ENCODE data around the gene GIT2. TPM values are rescaled to one million over a fixed set of nuclear protein-coding genes. Genes with fewer than 3 reads are reported as not detected.
A peak's percentile ranks its signal among the peaks of the same experiment; 100 is the strongest.
"Not testable (repeated sequence)": the region's sequence is repeated elsewhere in the genome, so short reads cannot be mapped to it uniquely, and the experiment has no call there.

The GIT2 gene
- polyA plus RNA-seq, 10 donors: 33.6 to 70.1 (median 49.0) TPM

DNA sequence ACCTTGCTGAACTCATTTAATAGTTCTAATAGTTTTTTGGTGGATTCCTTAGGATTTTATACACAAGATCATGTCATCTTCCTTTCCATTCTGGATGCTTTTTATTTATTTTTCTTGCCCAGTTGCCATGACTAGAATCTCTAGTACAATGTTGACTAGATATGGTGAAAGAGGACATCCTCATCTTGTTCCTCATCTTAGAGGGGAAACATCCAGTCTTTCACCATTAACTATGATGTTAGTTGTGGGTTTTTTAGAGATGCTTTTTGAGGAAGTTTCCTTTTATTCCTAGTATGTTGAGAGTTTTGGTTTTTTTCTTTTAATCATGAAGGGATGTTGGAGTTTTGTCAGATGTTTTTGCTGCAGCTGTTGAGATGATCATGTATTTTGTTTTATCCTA lies 11.7 kb upstream of the GIT2 start:
- DNase-seq: no peak

DNA sequence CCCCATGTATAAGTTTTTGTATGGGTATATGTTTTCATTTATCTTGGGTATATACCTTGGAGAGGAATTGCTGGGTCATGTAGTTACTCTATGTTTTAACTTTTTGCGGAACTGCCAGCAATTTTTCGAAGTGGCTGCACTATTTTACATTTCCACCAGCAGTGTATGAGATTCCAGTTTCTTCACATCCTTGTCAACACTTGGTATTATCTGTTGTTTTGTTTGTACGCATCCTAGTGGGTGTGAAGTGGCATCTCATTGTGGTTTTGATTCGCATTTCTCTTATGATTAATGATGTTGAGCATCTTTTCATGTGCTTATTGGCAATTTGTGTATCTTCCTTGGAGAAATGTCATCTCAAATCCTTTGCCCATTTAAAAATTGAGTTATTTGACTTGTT lies 9.9 kb upstream of the GIT2 start:
- DNase-seq: no peak

- no peak for DNase-seq
Observed at GRCh38 chr12:110005319-110005973, 9.3 kb upstream of the GIT2 start.

DNA sequence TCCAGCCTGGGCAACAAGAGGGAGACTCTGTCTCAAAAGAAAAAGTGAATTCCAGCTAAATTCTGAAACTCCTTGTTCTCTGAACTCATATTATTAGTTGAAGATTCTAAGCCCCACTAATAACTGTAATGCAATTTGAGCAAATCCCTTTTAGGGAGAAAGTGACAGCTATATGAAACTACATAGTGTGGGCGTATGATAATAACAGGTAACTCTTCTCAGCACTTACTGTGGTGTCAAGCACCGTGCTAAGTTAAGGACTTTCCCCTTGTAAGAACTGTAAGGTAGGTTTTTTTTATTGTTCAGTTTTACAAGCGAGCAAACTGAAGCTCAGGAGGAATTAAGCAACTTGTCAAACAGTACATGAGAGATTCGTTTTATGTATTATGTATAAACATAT lies 8.4 kb upstream of the GIT2 start:
- DNase-seq: no peak

GRCh38 chr12:110002676-110003515 lies 6.7 kb upstream of the GIT2 start:
- DNase-seq: no peak

DNA sequence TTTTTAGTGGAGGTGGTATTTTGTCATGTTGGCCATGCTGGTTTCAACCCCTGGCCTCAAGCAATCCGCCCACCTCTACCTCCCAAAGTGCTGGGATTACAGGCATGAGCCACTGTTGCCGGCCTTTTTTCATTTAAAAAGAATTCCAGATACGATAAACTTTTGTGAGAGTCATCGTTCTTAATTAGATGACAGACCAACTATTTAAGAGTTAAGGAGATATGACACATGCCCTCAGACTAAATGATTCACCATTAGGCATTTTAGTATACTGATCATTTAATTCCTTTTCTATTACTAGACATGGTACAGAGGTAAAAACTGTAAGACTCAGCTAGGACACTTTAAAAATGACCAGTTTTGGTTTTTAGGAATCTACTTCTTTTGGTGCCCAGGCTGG lies 5.4 kb upstream of the GIT2 start:
- DNase-seq: peak in 1 of 3 donors; percentile 81

- peak in 1 of 3 donors; percentile 61 for DNase-seq
Observed at GRCh38 chr12:109999983-110000505, 3.9 kb upstream of the GIT2 start.

- peak in 1 of 3 donors; percentile 30 for DNase-seq
Observed at GRCh38 chr12:109999649-109999971, 3.4 kb upstream of the GIT2 start.

DNA sequence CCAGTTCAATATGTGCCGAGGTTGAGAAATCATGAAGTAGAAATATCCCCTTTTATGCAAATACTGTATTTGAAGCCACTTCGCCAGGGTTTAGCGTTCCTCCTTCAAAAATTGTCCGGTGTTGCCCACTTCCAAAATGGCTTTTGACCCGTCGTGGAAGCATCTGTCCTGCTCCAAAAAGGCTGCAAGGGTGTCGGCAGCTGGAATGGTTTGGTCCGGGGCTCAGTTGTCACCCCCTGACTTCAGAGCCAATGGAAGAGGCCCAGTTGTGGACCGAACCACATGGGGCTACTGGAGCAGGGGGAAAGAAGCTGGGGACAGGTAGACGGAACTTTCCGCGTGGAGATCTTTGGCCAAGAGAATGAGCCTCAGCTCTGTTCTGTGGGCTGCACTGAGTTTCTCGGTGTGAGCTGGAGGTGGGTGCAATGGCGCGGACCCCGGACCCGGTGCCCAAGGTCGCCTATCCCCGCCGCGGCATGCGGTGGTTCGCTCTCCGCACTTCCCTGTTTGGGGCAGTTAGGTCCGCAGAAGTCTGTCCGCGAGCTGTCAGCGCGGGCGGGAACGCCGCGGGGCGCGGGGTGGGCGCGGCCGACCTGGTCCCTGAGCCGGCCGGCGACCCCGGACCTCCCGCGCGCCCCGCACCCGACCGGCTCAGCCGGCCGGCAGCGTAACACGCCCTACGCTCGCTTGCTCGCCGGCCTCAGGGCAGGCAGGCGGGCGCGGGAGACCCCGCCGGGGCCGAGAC lies 2.9 kb upstream of the GIT2 start, which contains the start of gene ANKRD13A:
TSS of gene ANKRD13A (plus strand) at position 527 of the 745 bp plus-strand sequence. CDS start 259 bp downstream, outside the sequence.
- DNase-seq: peak; percentile 94 to 98 (median 96)

GRCh38 chr12:109998241-109998903 lies 2.2 kb upstream of the GIT2 start:
- peak; percentile 36 to 72 (median 60) for DNase-seq

- DNase-seq: no peak
Observed at GRCh38 chr12:109997393-109997792, 1.2 kb upstream of the GIT2 start.

- no peak for DNase-seq
Observed at GRCh38 chr12:109996483-109996853, 300 bp upstream of the GIT2 start.

GRCh38 chr12:109995361-109995685 lies 845 bp downstream of the GIT2 start:
- DNase-seq: peak in 2 of 3 donors; percentile 30 to 63

DNA sequence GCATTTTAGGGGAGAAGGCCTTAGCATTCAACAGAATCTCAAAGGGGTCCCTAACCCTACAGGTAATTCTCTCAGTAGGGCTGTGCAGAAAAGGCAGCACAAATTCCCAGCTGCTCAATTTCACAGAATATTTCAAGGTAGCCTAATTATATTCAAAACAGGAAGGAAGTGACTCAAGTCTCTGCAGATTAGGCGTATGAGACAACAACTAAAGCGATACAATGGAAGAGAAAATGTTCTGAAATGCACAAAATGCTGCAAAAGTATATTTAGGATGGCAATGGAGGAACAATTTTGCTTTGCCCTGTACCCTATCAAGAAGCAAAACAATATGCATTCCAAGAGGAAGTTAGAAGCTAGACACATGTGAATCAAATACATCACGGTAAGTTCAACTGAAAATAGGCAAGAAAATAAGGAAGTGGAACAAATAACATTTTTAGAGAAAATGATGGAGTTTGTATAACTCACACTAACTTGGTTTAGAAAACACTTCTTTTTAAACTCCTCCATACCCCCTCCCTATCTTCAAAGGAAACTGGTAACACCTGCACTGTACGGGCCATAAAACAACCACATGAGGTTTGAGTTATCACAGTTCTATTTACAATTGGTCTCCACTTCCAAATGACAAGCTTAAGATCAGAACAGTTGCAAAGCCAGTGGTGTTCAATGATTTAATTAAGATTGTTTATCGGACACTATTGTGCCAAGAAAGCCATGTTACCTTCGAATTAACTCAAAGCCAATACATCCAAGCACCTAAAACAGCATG lies 1.6 kb downstream of the GIT2 start:
- DNase-seq: no peak

DNA sequence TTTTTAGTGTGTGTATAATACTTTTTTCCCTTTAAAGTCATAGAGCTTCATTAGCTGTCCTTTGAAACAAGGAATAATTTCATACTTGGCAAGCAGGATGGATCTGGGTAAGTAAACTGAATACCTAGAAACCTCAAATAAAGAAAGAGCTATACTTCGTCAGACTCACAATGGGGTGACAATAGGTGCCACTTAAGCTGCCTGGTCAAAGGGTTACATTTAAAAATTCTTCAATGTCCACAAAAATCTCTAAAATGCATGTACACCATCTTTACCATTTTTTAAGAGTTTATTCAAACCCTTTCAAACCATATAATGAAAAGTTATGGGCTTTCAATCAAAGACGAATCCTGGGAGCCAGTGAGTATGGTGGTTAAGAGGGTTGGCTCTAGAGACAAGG lies 3.1 kb downstream of the GIT2 start:
- no peak for DNase-seq

DNA sequence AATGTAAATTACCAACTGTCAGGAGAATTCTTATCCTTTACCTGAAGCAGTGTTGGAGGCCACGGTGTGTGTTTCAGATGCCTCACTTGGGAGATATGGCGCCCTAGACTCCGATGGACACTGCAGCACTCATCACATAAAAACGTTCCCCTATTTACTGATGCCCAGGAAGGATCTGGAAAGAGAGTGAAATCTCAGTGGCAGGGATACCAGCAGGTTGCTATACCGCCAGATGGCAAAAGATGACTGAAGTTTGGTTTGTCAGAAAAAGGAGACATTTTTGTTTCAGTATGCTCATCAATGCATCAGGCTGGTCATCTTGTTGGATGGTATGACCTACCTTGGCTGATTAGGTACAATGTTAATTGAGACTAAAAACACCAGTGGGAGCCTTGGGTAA lies 4.6 kb downstream of the GIT2 start:
- no peak for DNase-seq

DNA sequence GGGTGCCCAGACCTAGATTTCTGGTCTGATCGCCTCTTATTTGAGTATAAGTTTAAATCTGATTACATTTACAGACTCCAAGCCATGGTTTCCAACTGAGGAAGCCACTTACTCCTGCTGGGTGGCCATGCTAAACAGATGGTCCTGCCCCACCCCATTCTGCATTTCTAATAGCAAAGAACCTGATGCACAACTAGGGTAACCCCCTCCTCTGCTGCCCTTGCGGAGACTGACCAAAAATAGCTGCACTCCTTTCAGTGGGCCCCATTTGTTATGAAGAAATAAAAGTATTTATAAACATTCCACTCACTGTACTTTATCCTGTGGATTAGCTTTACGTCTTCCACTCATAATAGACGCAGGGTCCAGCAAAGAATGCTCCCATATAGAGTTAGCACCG lies 6.8 kb downstream of the GIT2 start:
- no peak for DNase-seq

GRCh38 chr12:109988903-109989302 lies 7.3 kb downstream of the GIT2 start:
- DNase-seq: no peak

- no peak for DNase-seq
Observed at GRCh38 chr12:109988274-109988673, 7.9 kb downstream of the GIT2 start.

GRCh38 chr12:109987615-109988014 lies 8.6 kb downstream of the GIT2 start:
- DNase-seq: no peak

GRCh38 chr12:109986236-109986635 lies 9.9 kb downstream of the GIT2 start:
- not testable (repeated sequence) for DNase-seq

Data from muscle of back (tissue), 11 donors.